Sigmoid colon (tissue), 7 donors: ENCODE measurements around the gene PRM1. TPM values are rescaled to one million over a fixed set of nuclear protein-coding genes. Genes with fewer than 3 reads are reported as not detected.

Experiments
- DNase-seq: peaks from one replicate; pipeline ENCODE4 v3.0.0-alpha.2; 2019
- H3K27ac ChIP-seq, 4 donors: fragments of 200-600 bp; sonication (generic); one replicate each; pipeline ENCODE4 v1.5.1; 2016 to 2019; ENCODE audit warnings: mild to moderate bottlenecking in 1 of 4
- H3K27me3 ChIP-seq, 3 donors: fragments of 200-600 bp; sonication (generic); one replicate each; pipeline ENCODE4 v1.5.1; 2019; ENCODE audit warnings: mild to moderate bottlenecking in 1 of 3
- H3K36me3 ChIP-seq, 4 donors: fragments of 200-600 bp; sonication (generic); one replicate each; pipeline ENCODE4 v1.5.1; 2016 to 2019
- H3K4me1 ChIP-seq, 4 donors: fragments of 200-600 bp; sonication (generic); one replicate each; pipeline ENCODE4 v1.5.1; 2017 to 2019
- H3K4me3 ChIP-seq, 4 donors: fragments of 200-600 bp; sonication (generic); one replicate each; pipeline ENCODE4 v1.5.1; 2017 to 2019; ENCODE audit warnings: mild to moderate bottlenecking in 2 of 4, moderate library complexity in 1 of 4
- H3K9me3 ChIP-seq, 4 donors: fragments of 200-600 bp in 3 of 4; sonication (generic) in 3 of 4; one replicate each; pipeline versions ENCODE4 v1.5.1 to v1.6.1; 2013 to 2019
- CTCF ChIP-seq, 4 experiments: fragments of 450-650 bp in 3 of 4; fragments of 200-600 bp in 1 of 4; IDR thresholded peaks; one replicate each; pipeline ENCODE4 v1.5.1; 2016 to 2019; ENCODE audit warnings: antibody characterized with exemption in 4 of 4, mild to moderate bottlenecking in 3 of 4, moderate library complexity in 2 of 4
- EP300 ChIP-seq, 4 donors: sonication (generic); formaldehyde crosslinking; IDR thresholded peaks; one replicate each; pipeline ENCODE4 v1.6.1; 2017; ENCODE audit warnings: antibody characterized with exemption in 4 of 4
- POLR2A ChIP-seq, 2 donors: fragments of 450-650 bp; IDR thresholded peaks; one replicate each; pipeline ENCODE4 v1.6.1; 2016; ENCODE audit warnings: antibody characterized with exemption in 2 of 2, mild to moderate bottlenecking in 2 of 2, moderate library complexity in 2 of 2
- POLR2AphosphoS5 ChIP-seq, 4 donors: sonication (generic); formaldehyde crosslinking; IDR thresholded peaks; one replicate each; pipeline ENCODE4 v1.6.1; 2017; ENCODE audit warnings: antibody characterized with exemption in 4 of 4
- WGBS, 2 donors: extraction: QIAGEN DNeasy Blood & Tissue Kit; methylation state at CpG; one replicate each; pipeline ENCODE4 v1.1.7; 2013; 5-methylcytosine and 5-hydroxymethylcytosine counted together
- intact Hi-C: fragments of 100-400 bp; cut with DNase I; formaldehyde crosslinking; loops from one replicate; pipeline ENCODE4 v1.15.1; 2023
- polyA plus RNA-seq, 3 donors: library from polyadenylated mRNA; stranded (reverse); fragments of 200-250 nt; gene quantifications; one replicate each; pipeline ENCODE4 v1.2.3, GENCODE V29; 2013
- total RNA-seq, 4 donors: library from RNA; depleted of rRNA; stranded (reverse); fragments of >200 nt; gene quantifications; one replicate each; pipeline ENCODE4 v1.1.0, GENCODE V29; 2016
- donor health status: healthy with polysubstance abuse.
- donor health status: Bipolar disorder and iron deficiency.
- donor health status: healthy.

PRM1 gene
- total and polyA plus RNA-seq, 7 donors, result not detected

GRCh38 chr16:11298143-11298900, 17.2 kb upstream of the PRM1 start:
- WGBS, 2 donors, result 94 to 95% methylated on average over 5 of the region's 5 CpGs
- intact Hi-C loops, result no loop called here
- H3K27ac ChIP-seq, result peak overlapping the region in 3 of 4 donors; percentile 44 to 76 (median 75)

GRCh38 chr16:11297492-11298142, 16.5 kb upstream of the PRM1 start:
- no peaks in the 10 kb centered on the region for H3K9me3 ChIP-seq
- TF ChIP-seq POLR2A (IDR thresholded peaks at IDR 0.05) (no peak), POLR2AphosphoS5 (IDR thresholded peaks at IDR 0.05) (peak in 2 of 4 donors; percentile 5 to 54)
- no peaks in the 10 kb centered on the region for H3K27me3 ChIP-seq
- peak overlapping the region; percentile 3 to 28 (median 19) for H3K4me3 ChIP-seq
- 10% methylated on average over 19 of the region's 19 CpGs for WGBS, 2 donors
- peaks cover 0 to 19% (median 15%) of the 10 kb centered on the region in 4 donors for H3K4me1 ChIP-seq
- H3K36me3 ChIP-seq, result no peaks in the 10 kb centered on the region
- peak overlapping the region in 3 of 4 donors; percentile 44 to 76 (median 75) for H3K27ac ChIP-seq
- intact Hi-C loops, result no loop called here
- DNase-seq, result peak; percentile 90

More at GRCh38 chr16:11298143-11298900, 17.2 kb upstream of the PRM1 start:
- Histone ChIP-seq H3K27me3 (no peaks in the 10 kb centered on the region), H3K4me3 (no peak overlapping the region), H3K4me1 (peaks cover 0 to 19% (median 15%) of the 10 kb centered on the region in 4 donors), H3K9me3 (no peaks in the 10 kb centered on the region), H3K36me3 (no peaks in the 10 kb centered on the region)
- DNase-seq, result no peak
- TF ChIP-seq CTCF (IDR thresholded peaks at IDR 0.05) (no peak), POLR2A (IDR thresholded peaks at IDR 0.05) (no peak), POLR2AphosphoS5 (IDR thresholded peaks at IDR 0.05) (no peak), EP300 (IDR thresholded peaks at IDR 0.05) (no peak)

DNA sequence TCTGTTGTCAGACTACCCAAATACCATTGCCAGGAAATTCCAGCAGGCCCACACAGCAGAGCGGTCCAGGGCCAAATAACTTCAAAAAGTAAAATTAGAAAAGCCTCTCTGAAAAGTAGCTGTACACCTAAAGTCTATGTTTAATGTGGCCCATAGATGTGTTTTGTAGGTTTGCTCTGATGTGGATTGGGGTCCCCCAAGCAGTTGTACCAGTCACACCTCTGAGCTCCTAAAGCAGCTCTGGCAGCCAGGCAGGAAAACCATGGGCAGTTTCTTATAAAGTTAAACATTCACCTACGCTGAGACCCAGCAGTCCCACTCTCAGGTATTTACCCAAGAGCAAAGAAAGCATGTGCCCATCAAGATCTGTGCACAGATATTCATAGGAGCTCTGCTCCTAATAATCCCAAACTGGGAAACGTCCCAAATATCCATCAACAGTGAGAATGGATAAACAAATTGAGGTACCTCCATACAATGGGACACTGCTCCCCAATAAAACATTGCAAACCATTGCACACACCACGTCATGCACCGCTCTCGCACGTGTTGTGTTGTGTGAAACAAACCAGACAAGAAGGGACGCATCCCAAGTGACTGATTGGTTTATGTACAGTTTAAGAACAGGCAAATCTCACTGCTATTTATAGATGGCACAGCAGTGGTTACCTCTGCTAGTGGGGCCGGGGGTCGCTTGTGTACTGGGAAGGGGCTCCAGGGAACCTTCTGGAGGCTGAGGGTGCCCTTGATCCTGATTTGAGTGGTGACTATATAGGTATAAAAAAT, 15.8 kb upstream of the PRM1 start:
- DNase-seq, result peak; percentile 75
- Histone ChIP-seq H3K9me3 (no peaks in the 10 kb centered on the region), H3K4me3 (peak overlapping the region; percentile 3 to 28 (median 19)), H3K27me3 (no peaks in the 10 kb centered on the region), H3K27ac (peak overlapping the region in 3 of 4 donors; percentile 44 to 76 (median 75)), H3K36me3 (no peaks in the 10 kb centered on the region), H3K4me1 (peaks cover 0 to 19% (median 15%) of the 10 kb centered on the region in 4 donors)
- intact Hi-C loops, result no loop called here
- WGBS, 2 donors, result 32 to 36% methylated on average over 10 of the region's 10 CpGs
- TF ChIP-seq POLR2A (IDR thresholded peaks at IDR 0.05) (no peak), POLR2AphosphoS5 (IDR thresholded peaks at IDR 0.05) (peak; percentile 59 to 87 (median 67)), EP300 (IDR thresholded peaks at IDR 0.05) (peak in 2 of 4 donors; percentile 25 to 86), CTCF (IDR thresholded peaks at IDR 0.05) (no peak)

DNA sequence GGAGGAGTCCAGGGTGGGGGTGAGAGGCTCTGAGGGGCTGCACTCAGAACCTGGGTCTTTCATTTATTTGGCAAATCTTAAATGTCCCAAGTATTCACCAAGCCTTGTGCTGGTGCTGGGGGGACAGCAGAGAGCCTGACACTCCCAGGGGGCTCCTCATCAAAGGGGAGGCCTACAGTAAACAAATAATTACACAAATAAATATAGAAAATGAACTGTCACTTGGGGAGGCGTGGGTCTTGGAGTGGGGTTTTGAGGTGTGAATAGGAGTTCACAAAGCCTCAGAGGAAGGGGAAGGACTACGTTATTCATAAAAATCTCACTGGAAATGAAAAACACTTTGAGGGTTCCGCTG, 15.2 kb upstream of the PRM1 start:
- no peaks in the 10 kb centered on the region for H3K27me3 ChIP-seq
- WGBS, 2 donors, result 90% methylated on average over 3 of the region's 3 CpGs
- H3K27ac ChIP-seq, result peak overlapping the region in 1 of 4 donors; percentile 76
- H3K4me1 ChIP-seq, result peaks cover 0 to 19% (median 15%) of the 10 kb centered on the region in 4 donors
- no peaks in the 10 kb centered on the region for H3K9me3 ChIP-seq
- H3K4me3 ChIP-seq, result no peak overlapping the region
- intact Hi-C loops, result no loop called here
- TF ChIP-seq POLR2AphosphoS5 (IDR thresholded peaks at IDR 0.05) (no peak), CTCF (IDR thresholded peaks at IDR 0.05) (no peak), POLR2A (IDR thresholded peaks at IDR 0.05) (no peak), EP300 (IDR thresholded peaks at IDR 0.05) (no peak)
- no peaks in the 10 kb centered on the region for H3K36me3 ChIP-seq
- DNase-seq, result no peak
